ENCODE measurements around the gene NUAK1. TPM values are rescaled to one million over a fixed set of nuclear protein-coding genes. Genes with fewer than 3 reads are reported as not detected.

Gene NUAK1
- total RNA-seq, 2 donors from 2014 or later = 5.3 to 9.1 TPM

- H3K27me3 ChIP-seq = no peaks in the 10 kb centered on the region
- no peak overlapping the region for H3K27ac ChIP-seq
- TF ChIP-seq CTCF (IDR thresholded peaks at IDR 0.05) = no peak
- no peak for TF ChIP-seq POLR2A (IDR thresholded peaks at IDR 0.05)
- no peaks in the 10 kb centered on the region for H3K4me1 ChIP-seq
- no peaks in the 10 kb centered on the region for H3K9me3 ChIP-seq
- no peak overlapping the region for H3K4me3 ChIP-seq
- intact Hi-C loops (cut with DNase I) = no loop called here
- no peak for ATAC-seq
- DNase-seq = no peak
- no peaks in the 10 kb centered on the region for H3K36me3 ChIP-seq (replicated peaks in 1 of 2; ENCODE audit: insufficient read depth in 1 of 2, low read depth in 2 of 2)
Observed at GRCh38 chr12:106032623-106032925, 106.2 kb downstream of the NUAK1 start.

GRCh38 chr12:106031761-106032622, 106.8 kb downstream of the NUAK1 start:
- H3K27me3 ChIP-seq = no peaks in the 10 kb centered on the region
- H3K9me3 ChIP-seq = no peaks in the 10 kb centered on the region
- H3K4me1 ChIP-seq = no peaks in the 10 kb centered on the region
- no peak overlapping the region for H3K4me3 ChIP-seq
- no peaks in the 10 kb centered on the region for H3K36me3 ChIP-seq (replicated peaks in 1 of 2; ENCODE audit: insufficient read depth in 1 of 2, low read depth in 2 of 2)
- ATAC-seq (no peak), DNase-seq (no peak)
- 48 to 67% methylated on average over 4 of the region's 4 CpGs for WGBS, 2 donors
- H3K27ac ChIP-seq = no peak overlapping the region
- no peak for TF ChIP-seq CTCF (IDR thresholded peaks at IDR 0.05)
- no peak for TF ChIP-seq POLR2A (IDR thresholded peaks at IDR 0.05)
- intact Hi-C loops (cut with DNase I) = no loop called here

- WGBS, 2 donors = 41 to 59% methylated on average over 12 of the region's 12 CpGs
- no peaks in the 10 kb centered on the region for H3K27me3 ChIP-seq
- H3K4me1 ChIP-seq = no peaks in the 10 kb centered on the region
- no peak overlapping the region for H3K27ac ChIP-seq
- DNase-seq (no peak), ATAC-seq (no peak)
- intact Hi-C loops (cut with DNase I) = no loop called here
- no peaks in the 10 kb centered on the region for H3K36me3 ChIP-seq (replicated peaks in 1 of 2; ENCODE audit: insufficient read depth in 1 of 2, low read depth in 2 of 2)
- TF ChIP-seq CTCF (IDR thresholded peaks at IDR 0.05) (no peak), POLR2A (IDR thresholded peaks at IDR 0.05) (no peak)
- H3K4me3 ChIP-seq = no peak overlapping the region
- no peaks in the 10 kb centered on the region for H3K9me3 ChIP-seq
Observed at GRCh38 chr12:106030210-106031071, 108.3 kb downstream of the NUAK1 start.

- no peak overlapping the region for H3K27ac ChIP-seq
- no peaks in the 10 kb centered on the region for H3K4me1 ChIP-seq
- DNase-seq (no peak), ATAC-seq (no peak)
- 47 to 57% methylated on average over 1 of the region's 1 CpG for WGBS, 2 donors
- TF ChIP-seq POLR2A (IDR thresholded peaks at IDR 0.05) = no peak
- no peak for TF ChIP-seq CTCF (IDR thresholded peaks at IDR 0.05)
- no peaks in the 10 kb centered on the region for H3K9me3 ChIP-seq
- H3K4me3 ChIP-seq = no peak overlapping the region
- H3K27me3 ChIP-seq = no peaks in the 10 kb centered on the region
- intact Hi-C loops (cut with DNase I) = no loop called here
- H3K36me3 ChIP-seq (replicated peaks in 1 of 2; ENCODE audit: insufficient read depth in 1 of 2, low read depth in 2 of 2) = no peaks in the 10 kb centered on the region
Observed at GRCh38 chr12:106029532-106029931, 109.2 kb downstream of the NUAK1 start.
